Right forelimb (tissue), 1 donor: ENCODE measurements around the gene MFSD6L.

Experiments used
- DNase-seq: peaks from one replicate; pipeline ENCODE4 v3.0.0-alpha.2; 2018

The MFSD6L gene, protein sequence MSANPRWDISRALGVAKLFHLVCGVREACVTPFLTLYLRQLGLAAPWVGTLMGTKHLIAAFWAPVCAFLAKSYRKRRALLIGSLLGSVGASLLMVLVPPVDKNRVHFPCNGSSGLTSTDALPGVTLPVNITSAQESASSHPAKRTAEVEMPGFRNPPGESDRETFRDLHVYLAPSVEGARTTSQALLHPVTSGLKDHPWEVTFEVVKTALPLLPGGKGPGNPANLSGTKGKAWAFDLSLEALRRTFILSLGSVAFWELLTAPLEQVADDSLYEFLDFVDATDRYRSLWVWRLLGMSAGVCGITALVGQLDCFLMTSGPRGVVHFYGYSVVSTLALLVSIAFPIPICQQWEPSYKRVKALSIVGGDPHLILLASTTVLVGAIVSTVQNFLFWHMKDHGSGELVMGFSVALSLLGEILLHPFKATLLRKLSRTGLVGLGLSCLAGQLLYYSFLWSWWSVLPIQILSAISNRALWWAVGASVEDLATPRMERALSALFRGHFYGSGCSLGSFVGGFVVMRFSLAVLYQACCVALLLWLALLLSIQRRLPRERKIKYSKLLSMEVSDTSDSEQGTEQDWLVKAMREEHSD

DNA sequence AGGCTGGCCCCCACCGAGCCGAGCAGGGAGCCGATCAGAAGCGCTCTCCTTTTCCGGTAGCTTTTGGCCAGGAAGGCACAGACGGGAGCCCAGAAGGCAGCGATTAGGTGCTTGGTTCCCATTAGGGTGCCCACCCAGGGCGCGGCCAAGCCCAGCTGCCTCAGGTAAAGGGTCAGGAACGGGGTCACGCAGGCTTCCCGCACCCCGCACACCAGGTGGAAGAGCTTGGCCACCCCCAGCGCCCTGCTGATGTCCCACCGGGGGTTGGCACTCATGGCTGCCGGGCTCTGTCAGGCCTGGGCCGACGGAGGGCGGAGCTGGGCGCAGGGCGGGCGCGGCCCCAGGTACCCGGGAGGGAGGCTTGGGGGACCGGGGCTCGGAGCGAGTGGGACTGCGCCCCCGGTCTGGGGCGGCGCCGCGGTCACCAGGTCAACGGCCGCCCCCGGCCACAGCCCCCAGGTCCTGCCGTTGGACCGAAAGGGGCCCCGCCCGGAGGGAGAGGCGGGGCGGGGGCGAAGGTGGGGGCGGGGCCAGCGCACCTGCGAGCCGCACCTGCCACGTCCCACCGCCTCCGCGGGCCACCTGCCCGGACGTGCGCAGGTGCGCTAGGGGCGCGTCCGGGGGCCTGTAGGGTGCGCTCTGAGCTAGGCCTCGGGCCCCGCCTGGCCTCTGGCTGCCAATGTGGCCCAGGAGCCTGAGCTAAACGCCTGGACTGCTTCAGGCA lies at the start of gene MFSD6L:
MFSD6L (minus strand) TSS at position 520 of the 724 bp plus-strand sequence; CDS start at position 275, 245 bp downstream.
- no peak for DNase-seq

DNA sequence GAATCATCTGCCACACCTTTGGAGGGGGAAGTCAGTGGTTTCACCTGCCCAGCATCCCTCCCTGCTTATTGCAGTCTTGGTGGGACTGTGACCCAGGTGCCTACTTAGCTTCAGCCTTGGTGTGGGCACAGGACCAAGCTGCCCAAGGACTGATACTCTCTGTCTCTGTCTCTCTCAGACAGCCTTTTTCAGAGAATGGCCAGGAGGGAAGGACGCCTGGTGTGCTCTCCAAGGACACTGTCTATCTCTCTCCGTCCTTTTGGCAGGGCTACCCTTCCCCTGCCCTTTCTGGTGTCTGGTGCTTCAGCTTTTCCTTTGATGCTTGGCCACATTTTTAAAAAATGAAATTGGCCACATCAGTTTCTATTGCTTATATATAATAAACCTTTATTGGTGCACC lies 48.7 kb upstream of the MFSD6L start:
- DNase-seq = no peak

DNA sequence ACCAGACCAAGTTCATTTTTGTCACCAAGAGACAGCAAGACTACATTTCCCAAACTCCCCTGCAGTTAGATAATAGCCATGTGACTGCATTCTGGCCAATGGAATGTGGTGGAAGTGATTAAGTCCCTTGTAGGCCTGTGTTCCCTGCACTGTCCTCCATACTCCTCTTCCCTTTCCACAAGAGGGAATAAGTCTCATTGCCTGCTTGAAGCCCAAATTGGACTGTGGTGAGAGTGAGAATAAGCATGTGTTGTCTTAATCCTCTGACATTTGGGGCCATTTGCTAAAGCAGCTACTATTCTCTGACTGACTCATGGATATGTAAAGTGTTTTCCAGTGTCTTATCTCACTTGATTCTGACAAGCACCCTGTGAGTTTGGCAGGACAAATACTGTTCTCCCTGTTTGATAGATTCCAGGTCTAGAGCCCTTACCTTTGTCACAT lies 47.6 kb upstream of the MFSD6L start:
- DNase-seq = no peak

DNA sequence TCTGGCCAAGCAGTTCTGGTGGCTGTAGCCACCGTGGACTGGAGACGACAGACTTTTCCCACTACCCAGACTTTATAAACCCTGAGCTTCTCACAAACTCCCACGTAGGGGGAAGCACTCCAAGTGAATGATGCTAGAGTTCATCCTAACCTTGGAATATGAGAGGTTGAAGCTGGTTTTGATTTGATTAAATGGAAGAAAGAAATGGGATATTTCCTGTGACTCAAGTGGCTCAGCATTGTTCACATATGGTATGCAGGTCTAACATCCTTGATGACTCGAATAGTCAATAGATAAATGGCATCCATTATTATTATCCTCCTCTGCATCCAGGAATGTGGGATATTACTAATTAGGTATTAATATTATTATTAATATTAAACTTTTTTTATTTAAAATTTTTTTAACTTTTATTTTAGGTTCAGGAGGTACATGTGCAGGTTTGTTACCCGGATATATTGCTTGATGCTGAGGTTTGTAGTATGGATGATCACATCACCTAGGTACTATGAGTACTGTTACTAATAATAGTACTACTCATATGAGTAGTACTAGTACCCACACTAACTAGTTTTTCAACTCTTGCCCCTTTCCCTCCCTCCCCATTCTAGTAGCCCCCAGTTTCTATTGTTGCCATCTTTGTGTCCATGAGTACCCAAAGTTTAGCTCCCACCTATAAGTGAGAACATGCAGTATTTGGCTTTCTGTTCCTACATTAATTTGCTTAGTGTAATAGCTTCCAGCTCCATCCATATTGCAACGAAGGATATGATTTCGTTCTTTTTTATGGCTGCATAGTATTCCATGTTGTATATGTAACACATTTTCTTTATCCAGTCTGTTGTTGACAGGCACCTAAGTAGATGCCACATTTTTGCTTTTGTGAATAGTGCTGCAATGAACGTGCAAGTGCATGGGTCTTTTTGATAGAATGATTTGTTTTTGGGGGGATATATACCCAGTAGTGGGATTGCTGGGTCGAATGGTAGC lies 45.4 kb upstream of the MFSD6L start:
- DNase-seq = no peak

DNA sequence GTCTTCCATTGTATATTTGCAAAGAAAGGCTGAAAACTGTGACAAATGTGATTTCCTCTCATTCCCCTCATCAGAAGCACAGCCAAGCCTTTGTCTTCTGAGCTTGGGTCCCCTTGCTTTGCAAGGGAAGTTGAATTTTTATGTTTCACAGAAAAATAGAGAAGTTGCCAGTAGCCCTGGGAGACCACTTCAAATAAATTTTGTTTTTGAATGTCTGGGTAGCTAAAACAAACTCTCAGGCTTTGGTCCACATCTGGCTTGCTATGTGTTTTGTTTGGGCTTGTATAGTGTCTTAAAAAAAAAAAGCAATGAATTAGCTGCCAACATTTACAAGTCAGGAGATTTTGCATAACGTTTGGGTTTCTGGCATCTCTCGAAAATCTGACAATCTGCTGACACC lies 44.2 kb upstream of the MFSD6L start:
- no peak for DNase-seq

DNA sequence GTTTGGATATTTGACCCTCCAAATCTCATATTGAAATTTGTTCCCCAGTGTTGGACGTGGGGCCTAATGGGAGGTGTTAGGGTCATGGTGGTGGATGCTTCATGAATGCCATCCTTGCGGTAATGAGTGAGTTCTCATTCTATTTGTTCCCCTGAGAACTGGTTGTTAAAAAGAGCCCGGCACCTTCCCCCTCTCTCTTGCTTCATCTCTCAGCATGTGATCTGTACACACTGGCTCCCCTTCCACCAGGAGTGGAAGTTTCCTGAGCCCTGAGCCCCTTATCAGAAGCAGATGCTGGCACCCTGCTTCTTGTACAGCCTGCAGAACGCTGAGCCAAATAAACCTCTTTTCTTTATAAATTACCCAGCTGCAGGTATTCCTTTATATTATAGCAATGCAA lies 42.7 kb upstream of the MFSD6L start:
- DNase-seq = no peak

DNA sequence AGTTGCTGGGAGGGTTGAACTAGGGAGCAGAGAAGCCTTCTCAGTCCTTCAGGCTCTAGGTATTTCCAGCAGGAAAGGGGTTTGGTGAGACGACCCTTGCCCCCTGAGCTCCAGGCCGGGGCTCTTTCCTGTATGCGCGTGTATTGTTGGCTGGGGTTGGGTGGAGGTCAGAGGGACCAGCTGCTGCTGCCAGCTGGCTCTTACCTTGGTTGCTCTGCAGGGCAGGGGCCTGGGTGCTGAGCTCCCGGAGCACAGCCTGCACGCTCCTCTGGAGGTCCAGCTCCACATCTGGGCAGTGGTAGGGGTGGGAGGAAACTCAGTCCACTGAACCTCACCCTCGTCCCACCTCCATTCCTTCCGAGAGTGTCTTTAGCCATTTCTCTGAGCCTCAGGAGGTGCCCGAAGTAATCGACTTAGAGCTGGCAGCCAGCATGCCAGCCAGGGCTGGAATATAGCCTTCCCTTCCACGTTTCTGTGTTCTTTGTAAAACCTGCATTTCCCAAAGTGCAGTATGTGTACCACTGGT lies 40.3 kb upstream of the MFSD6L start:
- no peak for DNase-seq

DNA sequence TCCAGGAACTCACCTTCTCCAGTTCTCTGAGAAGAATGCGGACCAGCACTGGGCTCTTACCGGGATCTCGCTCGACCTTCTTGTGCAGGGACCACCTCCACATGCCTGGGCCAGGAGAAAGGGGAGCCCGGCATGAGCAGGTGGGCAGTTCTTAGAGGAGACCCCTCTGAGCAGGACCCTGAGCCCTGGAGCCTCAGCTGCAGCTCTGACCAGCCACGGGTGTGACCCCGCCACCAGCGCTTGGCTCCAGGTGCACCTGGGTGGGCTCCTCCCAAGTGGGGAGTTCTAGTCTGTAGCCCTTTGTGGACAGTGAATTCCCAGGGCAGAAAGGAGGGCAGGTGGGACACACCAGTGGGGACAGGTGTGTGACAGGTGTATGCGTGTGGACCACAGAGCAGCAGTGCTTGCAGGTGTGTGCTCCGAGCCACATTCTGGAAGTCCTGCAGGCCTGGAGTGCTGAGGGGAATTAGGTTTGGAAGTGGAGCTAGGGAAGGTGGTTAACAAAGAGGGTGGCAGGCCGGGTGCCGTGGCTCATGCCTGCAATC lies 39.5 kb upstream of the MFSD6L start:
- DNase-seq = no peak

DNA sequence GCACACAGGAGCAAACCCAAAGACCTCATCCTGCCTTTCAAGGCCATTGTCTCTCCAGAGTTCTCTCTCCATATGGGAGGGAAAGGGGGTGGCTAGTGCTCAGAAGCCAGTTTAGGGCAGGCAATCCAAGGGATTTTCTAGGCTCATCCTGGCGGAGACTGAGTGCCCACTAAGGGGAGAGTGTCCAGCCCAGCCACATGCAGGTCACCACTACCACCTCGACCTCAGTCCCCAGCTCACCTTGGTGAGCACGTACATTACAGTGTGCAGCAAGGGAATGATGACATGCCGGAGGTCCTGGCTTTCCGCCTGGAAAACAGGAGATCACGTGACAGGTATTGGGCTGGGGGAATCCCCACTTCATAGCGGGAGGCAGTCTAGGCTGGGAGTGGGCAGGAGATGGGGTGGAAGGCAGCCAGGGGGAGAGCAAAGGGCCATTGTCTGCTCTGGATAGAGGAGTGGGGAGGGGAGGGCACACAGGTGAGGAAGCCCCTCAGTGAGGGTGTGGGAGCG lies 38.5 kb upstream of the MFSD6L start:
- DNase-seq = no peak

DNA sequence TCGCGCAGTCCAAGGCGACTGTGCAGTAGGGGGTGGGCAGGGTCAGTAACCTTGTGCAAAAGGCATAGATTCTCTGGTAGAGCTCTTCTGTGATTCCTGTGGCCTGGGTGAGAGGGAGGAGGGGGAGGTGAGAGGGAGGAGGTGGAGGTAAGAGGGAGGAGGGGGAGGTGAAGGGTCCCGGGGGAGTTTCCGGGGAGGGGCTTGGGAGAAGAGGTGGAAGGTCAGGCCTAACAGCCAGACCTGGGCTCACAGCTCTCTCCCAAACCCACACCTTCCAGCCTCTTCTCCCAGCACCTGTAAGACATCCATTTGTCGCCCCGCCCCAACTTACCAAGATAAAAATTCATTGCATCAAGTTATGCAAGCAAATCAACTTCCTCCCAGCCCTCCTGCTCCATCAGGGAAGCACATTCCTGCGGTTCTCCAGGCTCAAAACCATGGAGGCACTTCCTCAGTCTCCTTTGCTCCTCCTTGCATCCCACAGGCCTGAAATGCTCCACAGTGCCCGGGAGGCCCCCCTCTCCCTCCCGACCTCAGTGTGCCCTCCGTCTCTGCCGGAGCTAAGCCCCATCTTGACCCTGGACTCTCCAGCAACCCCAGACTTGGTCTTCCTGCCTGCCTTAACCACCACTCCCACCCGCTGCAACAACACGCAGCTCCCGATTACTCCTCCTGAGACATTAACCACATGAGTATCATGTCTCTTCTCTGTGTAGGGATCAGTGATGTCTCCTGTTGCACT lies 37.8 kb upstream of the MFSD6L start:
- DNase-seq = no peak

DNA sequence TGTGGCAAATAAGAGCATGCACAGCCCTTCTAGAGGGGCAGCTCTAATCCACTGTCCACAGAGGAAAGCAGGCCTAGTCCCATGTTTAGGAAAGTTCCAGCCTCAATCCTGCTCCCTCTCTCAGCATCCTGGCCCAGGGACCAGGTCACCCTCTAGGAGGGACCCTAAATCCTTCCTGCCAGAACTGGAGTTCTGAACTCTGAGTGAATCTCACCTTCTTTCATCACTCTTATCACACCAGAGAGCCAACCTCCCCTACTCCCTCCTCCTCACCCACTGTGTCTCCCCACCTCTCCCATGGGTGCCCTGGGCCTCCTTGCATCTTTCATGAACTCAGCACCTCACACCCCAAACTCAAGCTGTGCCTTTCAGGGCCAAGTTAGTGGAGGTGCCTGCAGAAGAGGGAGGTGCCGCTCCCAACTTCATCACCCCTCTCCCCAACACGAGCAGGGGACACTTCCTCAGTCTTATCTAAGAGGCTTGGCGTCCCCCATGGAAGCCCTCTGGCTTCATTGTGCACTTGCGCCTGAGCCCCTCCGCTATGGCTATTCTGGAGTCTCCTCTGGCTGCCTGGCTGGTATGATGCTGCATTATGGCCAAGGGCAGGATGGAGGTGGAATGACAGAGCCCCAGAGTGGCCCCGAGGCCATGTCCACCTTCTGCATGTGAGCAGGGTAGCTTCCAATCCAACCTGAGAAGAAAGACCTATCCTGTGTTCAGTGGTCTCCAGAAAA lies 36.6 kb upstream of the MFSD6L start:
- DNase-seq = no peak

DNA sequence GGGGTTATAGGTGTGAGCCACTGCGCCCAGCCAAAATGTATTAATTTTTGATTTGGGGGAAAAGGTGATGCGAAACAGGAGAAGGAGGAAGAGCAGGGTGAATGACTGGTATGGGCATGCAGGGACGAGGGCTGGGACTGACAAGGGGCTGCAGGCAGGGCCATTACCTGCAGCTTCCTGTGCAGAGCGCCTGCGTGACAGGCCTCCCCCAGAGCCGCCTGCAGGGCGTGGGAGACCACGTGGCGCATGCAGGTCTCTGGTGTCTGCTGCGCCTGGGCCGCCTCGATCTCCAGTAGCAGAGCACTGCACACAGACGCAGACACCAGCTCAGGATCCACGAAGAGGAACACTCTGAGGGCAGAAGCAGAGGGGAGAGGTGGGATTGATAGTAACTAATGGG lies 35.9 kb upstream of the MFSD6L start:
- no peak for DNase-seq

DNA sequence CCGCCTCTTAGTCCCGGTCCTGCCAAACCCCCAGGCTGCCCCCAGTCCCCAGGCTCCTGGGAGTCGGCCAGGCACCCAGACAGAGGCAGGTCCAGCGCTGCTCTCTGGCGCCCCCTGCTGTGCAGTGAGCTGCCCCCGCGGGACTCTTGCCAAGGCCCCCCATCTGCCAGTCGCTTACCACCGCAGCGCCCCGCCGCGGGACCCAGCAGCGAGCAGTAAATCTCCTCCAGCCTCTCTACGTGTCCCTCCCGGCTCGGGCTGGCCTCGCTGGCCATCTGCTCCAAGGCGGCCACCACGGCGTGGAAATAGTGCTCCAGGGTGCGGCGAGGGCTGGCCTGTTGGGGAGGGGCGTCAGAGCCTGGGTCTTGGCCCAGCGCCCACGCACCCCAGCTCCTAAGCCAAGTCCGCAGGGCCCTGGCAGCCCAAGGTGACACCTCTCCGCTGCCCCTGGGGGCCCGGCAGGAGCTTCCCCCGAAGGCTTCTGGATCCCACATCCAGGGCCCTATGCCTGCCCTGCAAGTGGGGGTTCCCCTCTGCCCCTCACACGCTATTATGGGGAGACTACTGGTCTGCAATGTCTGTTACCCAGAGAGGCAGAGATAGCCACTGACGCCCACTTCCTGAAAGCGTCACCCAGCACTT lies 33.7 kb upstream of the MFSD6L start:
- no peak for DNase-seq

DNA sequence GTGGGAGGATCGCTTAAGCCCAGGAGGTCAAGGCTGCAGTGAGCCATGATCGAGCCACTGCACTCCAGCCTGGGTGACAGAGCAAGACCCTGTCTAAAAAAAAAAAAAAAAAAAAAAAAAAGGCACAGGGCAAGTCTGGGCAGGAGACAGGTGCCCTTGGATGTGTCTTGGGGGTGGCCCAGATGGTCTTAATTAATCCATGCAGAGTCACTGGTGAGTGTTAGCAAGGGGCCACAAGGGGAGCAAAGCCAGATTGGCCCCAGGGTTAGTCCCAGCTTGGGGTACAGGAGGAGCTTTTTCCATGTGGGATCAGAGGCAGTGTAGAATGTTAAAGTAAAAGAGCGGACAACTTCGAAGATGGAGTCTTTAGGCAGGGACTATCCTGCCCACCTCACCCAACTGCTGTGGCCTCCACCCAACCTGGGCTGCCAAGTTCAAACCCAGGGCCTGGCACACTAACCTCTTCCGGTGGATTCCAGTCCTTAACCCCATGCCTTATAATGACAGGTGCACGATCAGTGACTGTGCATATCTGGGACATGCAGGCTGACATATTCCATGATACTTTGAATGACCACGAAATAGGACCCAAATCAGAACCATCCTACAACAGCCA lies 32.2 kb upstream of the MFSD6L start:
- DNase-seq = no peak

DNA sequence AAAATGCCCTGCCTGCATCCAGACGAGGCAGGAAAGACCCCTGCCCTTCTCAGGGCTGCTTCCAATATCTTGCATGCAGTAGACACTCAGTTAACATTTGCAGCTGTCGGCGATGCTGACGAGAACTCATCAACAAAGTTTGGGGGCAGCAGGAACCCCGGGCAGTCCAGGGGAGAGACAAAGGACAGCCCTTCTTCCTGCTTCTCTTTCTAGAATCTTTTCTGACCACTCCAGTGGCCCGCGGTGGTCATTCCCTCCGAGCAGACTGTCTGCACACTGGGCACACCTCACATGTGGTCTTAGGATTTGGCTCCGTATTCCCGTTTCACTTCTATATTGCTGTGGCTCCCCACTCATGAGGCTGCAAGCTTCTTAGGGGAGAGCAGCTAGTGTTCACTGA lies 31.0 kb upstream of the MFSD6L start:
- DNase-seq = no peak

DNA sequence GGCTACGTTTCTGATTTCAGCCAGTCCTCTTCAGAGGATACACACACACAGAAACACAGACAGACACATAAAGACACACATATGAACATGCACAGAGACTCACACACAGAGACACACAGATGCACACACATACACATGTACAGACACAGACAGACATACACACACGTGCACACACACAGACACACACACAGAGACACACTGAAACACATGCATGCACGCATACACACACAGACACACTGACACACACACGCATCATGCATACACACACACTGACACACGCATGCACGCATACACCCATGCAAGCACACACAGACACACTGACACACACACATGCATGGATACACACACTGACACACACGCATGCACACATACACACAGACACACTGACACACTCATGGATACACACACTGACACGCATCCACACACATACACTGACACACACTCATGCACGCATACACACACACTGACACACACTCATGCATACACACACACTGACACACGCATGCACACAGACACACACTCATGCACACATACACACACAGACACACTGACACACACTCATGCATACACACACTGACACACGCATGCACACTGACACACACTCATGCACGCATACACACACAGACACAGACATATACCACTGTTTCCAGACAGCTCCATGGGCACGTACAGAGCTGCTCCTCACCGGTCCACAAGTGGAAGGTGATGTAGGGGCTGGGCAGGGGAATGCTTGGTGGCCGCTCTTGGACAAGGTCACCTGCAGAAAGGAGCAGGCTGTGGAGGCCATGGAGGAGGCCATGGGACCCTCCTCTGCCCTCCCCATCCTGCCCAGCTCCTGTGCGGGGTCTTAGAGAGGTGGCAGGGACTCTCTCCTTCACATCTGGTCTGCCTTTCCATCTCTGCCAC lies 30.1 kb upstream of the MFSD6L start:
- DNase-seq = no peak

DNA sequence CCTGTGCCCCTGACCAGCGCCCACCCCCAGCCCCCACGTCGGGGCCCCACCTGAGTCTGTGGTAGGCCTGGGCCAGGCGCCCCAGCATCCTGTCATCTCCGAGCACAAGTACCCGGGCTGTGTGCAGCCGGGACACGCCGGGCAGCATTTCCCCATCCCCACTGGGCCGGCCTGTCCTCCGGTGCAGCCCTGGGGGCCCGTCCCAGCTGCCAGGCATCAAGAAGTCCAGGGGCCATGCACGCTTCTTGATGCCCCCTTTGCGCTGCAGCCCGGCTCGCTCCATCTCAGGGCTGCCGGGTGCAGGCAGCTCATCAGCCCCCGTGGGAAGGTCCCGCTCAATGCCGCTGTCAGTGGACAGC lies 29.3 kb upstream of the MFSD6L start:
- DNase-seq = no peak

DNA sequence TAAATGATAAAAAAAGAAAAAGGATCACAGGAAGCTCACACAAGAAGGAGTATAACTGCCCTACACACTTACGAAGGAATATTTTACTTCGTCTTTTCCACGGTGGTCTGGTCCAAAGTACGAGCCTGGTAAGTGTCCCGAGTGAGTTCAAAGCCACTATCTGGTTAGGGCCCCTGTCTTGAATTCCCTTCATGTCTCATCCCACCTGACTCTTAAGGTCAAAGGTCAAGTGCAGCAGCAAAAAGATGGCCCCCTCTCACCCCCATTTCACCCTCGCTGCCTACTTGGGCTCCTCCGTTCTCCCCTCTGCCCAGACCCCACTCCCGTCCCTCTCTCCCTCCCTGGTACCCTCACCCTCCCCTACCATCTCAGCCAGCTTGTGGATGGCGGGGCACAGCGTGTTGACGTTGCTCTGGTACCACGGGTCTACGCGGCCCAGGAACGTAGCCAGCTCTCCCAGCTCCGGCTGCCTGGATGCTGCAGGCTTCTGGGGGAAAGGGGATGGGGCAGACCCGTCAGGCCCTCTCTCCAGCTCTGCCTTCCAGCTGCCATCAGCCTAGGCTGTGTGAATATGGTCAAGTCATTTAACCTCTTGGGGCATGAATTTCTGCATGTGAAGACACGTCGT lies 27.8 kb upstream of the MFSD6L start:
- DNase-seq = no peak
